Activated T-helper 17 cell treated with anti-CD3 and anti-CD28 coated beads, Interleukin-2, amount 50 U/mL, for 72 hours (primary cell): ENCODE measurements around the gene THAP7. TPM values are rescaled to one million over a fixed set of nuclear protein-coding genes. Genes with fewer than 3 reads are reported as not detected.

ENCODE experiments used
- ATAC-seq: fragments of 150-1000 bp; cut with Tn5 transposase; replicated peaks from 2 replicates; pipeline ENCODE4 v1.10.0; 2021; ENCODE audit warnings: mild to moderate bottlenecking, moderate library complexity
- H3K27ac Mint-ChIP-seq: one replicate; pipeline ENCODE4 v1.8.0; 2022; ENCODE audit warnings: mixed read lengths
- H3K27me3 Mint-ChIP-seq: one replicate; pipeline ENCODE4 v1.8.0; 2022; ENCODE audit warnings: mixed read lengths
- H3K36me3 Mint-ChIP-seq: one replicate; pipeline ENCODE4 v1.8.0; 2022; ENCODE audit warnings: low read depth, mild to moderate bottlenecking, mixed read lengths
- H3K4me1 Mint-ChIP-seq: one replicate; pipeline ENCODE4 v1.8.0; 2022; ENCODE audit warnings: mixed read lengths
- H3K4me3 Mint-ChIP-seq: one replicate; pipeline ENCODE4 v1.8.0; 2022; ENCODE audit warnings: mild to moderate bottlenecking, mixed read lengths
- H3K9me3 Mint-ChIP-seq: one replicate; pipeline ENCODE4 v1.8.0; 2022; ENCODE audit warnings: mixed read lengths
- total RNA-seq, 2 donors: library from RNA; stranded (reverse); gene quantifications; one replicate each; pipeline ENCODE4 v1.2.3, GENCODE V29; 2022

Gene THAP7
- total RNA-seq, 2 donors from 2014 or later = 19.6 to 27.1 TPM

DNA sequence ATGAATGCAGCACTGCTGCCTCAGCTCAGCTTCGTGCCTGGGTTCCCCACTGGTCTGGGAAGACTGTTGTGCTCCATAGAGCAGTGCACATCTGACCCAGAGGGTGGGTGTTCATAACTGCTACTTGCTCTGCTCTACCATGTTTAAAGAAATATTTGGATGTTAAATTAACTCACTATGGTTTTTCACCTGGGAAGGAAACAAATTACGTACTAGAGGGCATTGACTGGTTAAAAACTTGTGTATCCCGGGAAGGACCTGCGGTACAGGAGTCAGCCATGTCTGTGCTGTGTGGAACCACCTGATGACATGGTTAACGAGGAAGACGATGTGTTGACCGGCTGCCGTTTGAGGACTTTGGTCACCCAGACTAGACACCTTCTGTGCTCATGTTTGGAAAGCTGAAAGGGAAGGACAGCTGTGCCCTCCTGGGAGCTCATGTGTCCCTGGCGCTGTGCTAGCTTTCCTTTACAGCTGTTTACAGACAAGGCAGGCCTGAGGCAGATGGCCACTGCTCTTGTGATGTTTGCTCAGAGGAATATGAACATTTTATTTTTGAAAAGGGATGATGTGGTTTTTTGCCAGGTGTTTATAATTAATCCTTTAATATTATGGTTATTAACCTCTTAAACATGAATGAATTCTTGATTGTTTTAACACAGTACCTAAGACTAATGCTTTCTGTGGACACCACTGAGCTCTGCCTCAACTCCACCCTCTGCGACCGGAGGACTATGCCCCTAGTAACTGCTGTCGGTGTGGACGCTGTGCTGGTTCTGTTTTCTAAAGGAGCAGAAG lies 49.2 kb downstream of the THAP7 start:
- no peak overlapping the region for H3K4me3 Mint-ChIP-seq
- no peaks in the 10 kb centered on the region for H3K27me3 Mint-ChIP-seq
- no peaks in the 10 kb centered on the region for H3K9me3 Mint-ChIP-seq
- no peaks in the 10 kb centered on the region for H3K4me1 Mint-ChIP-seq
- no peak overlapping the region for H3K27ac Mint-ChIP-seq
- no peak for ATAC-seq
- H3K36me3 Mint-ChIP-seq = peaks cover 72% of the 10 kb centered on the region

DNA sequence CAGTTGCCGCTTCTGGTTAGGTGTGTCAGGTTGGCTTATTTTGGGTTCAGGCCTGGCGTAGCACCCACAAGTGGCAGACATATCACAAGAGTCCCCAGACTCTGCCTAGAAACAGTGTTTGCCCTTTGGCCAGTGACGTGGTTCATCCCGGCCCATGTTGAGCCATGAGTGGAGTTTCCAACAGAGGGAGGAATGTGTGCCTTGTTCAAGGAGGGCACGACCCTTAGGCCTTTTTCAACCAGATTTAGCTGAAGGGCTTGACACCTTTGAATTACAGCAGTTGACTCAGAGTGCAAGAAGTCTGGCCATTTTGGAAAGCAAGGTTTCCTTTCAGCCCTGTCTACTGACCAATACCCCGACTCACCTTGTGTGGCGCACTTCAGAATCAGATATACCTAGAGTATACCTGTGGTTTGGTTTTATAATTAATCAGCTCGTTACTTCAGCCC lies 50.0 kb downstream of the THAP7 start:
- Mint-ChIP-seq H3K27ac (no peak overlapping the region), H3K9me3 (no peaks in the 10 kb centered on the region), H3K4me3 (no peak overlapping the region)

DNA sequence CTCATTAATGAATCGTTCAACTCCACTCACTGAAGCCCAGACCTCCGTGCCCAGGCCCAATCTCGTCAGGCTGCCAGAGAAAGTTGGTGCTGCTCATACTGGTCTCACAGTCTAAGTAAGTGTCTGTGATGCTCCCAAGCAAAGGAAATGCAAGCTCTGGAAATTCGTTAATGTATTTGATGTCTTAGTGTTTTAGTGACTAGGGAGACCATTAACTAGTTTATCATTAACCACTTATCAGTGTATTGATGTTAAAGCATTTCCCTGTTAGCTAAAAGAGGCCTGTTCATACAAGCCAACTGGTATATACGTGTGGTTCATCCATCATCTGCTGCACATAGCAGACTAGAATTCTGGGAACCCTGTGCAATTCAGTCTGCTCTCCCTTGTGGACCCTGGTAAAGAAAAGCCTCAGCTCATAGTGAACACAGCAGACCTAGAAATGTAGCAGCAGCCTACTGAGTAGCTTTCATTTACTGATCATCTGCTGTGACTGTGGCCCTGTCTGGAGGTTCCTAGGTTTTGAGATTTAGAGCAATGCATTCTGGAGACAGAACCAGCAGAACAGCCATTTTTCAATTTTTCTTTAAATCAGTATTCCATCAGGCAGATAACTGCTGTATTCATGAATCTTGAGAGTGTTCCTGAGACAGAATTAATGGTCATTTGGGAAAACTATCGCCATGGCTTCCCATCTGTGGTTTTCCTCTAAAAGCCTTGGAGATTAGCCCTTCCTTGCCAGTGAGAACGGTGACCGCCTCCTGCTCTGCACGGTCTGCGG lies 50.6 kb downstream of the THAP7 start:
- H3K27me3 Mint-ChIP-seq = no peaks in the 10 kb centered on the region
- H3K27ac Mint-ChIP-seq = no peak overlapping the region
- peaks cover 5% of the 10 kb centered on the region for H3K4me1 Mint-ChIP-seq
- H3K4me3 Mint-ChIP-seq = no peak overlapping the region
- peaks cover 84% of the 10 kb centered on the region for H3K36me3 Mint-ChIP-seq
- no peak for ATAC-seq
- H3K9me3 Mint-ChIP-seq = no peaks in the 10 kb centered on the region

More for the DNA sequence above, 50.0 kb downstream of the THAP7 start:
- no peaks in the 10 kb centered on the region for H3K4me1 Mint-ChIP-seq
- ATAC-seq = no peak
- H3K36me3 Mint-ChIP-seq = peaks cover 79% of the 10 kb centered on the region
- no peaks in the 10 kb centered on the region for H3K27me3 Mint-ChIP-seq

DNA sequence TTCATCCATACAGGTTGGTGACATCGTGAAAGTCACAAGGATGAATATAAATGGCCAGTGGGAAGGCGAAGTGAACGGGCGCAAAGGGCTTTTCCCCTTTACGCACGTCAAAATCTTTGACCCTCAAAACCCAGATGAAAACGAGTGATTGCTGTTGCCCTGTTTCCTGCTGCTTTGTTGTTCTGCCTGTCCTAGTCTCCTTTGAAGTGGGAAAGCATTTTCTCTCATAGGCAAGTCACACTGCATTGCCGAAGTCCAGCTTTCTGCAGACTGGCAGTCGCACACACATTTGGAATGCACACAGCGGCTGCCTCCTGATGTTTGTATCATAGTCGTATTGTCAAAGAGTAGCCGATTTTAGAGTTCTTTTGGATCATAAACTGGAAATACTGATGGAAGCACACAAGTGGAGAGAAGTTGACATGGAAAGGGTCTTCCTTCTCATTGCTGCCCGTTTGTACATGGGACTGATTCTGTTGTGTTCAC lies 52.2 kb downstream of the THAP7 start:
- no peak overlapping the region for H3K27ac Mint-ChIP-seq
- H3K9me3 Mint-ChIP-seq = no peaks in the 10 kb centered on the region
- no peak overlapping the region for H3K4me3 Mint-ChIP-seq
- peaks cover 17% of the 10 kb centered on the region for H3K4me1 Mint-ChIP-seq
- no peak for ATAC-seq
- H3K36me3 Mint-ChIP-seq = peaks cover 96% of the 10 kb centered on the region
- no peaks in the 10 kb centered on the region for H3K27me3 Mint-ChIP-seq

Other genes starting within 250 kb of the THAP7 start
- under 1 TPM in 1 of 2 donors, not detected in 1; 0.11 TPM for gene SERPIND1, start 228.0 kb downstream of the THAP7 start, total RNA-seq
- gene PI4KA, start 143.3 kb downstream of the THAP7 start, total RNA-seq = 10 to 100 TPM; 72.1 to 96.0 TPM
- gene SNAP29, start 143.1 kb downstream of the THAP7 start, total RNA-seq = 10 to 100 TPM; 22.4 to 29.5 TPM
- gene CRKL, start 84.7 kb downstream of the THAP7 start, total RNA-seq = 100 to 1,000 TPM in 1 of 2 donors, 10 to 100 TPM in 1; 88.5 to 145 TPM
- not detected for gene AIFM3, start 34.9 kb downstream of the THAP7 start, total RNA-seq
- gene LZTR1, start 19.8 kb downstream of the THAP7 start, total RNA-seq = 10 to 100 TPM; 40.0 to 68.7 TPM
- gene P2RX6, start 13.0 kb upstream of the THAP7 start, total RNA-seq = under 1 TPM in 1 of 2 donors, not detected in 1; 0.28 TPM
- gene SLC7A4, start 30.4 kb upstream of the THAP7 start, total RNA-seq = not detected
- gene LRRC74B, start 43.8 kb upstream of the THAP7 start, total RNA-seq = not detected